Heart right ventricle (tissue), 16 donors: Measurements from ENCODE around the gene TRIM14. TPM values are rescaled to one million over a fixed set of nuclear protein-coding genes. Genes with fewer than 3 reads are reported as not detected.
A peak's percentile ranks its signal among the peaks of the same experiment; 100 is the strongest.
"Not testable (repeated sequence)": the region's sequence is repeated elsewhere in the genome, so short reads cannot be mapped to it uniquely, and the experiment has no call there.

Experiments used
- ATAC-seq, 8 donors: fragments of 200-7000 bp; cut with Tn5 transposase; one replicate each; pipeline ENCODE4 v1.9.1; 2020; ENCODE audit warnings: mild to moderate bottlenecking in 8 of 8, moderate library complexity in 8 of 8, moderate number of reproducible peaks in 1 of 8
- DNase-seq, 2 donors: peaks; one replicate each; pipeline ENCODE4 v3.0.0-alpha.2; 2020
- H3K27ac ChIP-seq, 10 donors: fragments of 200-600 bp; sonication (generic) in 2 of 10; one replicate each; pipeline versions ENCODE4 v1.5.0 to v1.8.0; 2020 to 2022; ENCODE audit warnings: mild to moderate bottlenecking in 3 of 10
- H3K27me3 ChIP-seq, 7 donors: fragments of 200-600 bp; one replicate each; pipeline ENCODE4 v1.8.0; 2021 to 2022; ENCODE audit warnings: mild to moderate bottlenecking in 2 of 7
- H3K36me3 ChIP-seq, 9 donors: fragments of 200-600 bp; sonication (generic) in 1 of 9; one replicate each; pipeline versions ENCODE4 v1.5.0 to v1.8.0; 2020 to 2022; ENCODE audit warnings: mild to moderate bottlenecking in 2 of 9
- H3K4me1 ChIP-seq, 9 donors: fragments of 200-600 bp; sonication (generic) in 1 of 9; one replicate each; pipeline versions ENCODE4 v1.5.0 to v1.8.0; 2020 to 2022; ENCODE audit warnings: mild to moderate bottlenecking in 4 of 9
- H3K4me3 ChIP-seq, 10 donors: fragments of 200-600 bp; sonication (generic) in 2 of 10; one replicate each; pipeline versions ENCODE4 v1.5.0 to v1.8.0; 2020 to 2022; ENCODE audit warnings: mild to moderate bottlenecking in 7 of 10, moderate library complexity in 2 of 10
- H3K9me3 ChIP-seq, 11 donors: fragments of 200-600 bp in 10 of 11; sonication (generic) in 2 of 11; one replicate each; pipeline versions ENCODE4 v1.5.0 to v1.8.0; 2013 to 2022; ENCODE audit warnings: mild to moderate bottlenecking in 2 of 11, control low read depth in 1 of 11, moderate library complexity in 1 of 11
- WGBS, 2 donors: extraction: QIAGEN DNeasy Blood & Tissue Kit; methylation state at CpG; one replicate each; pipeline ENCODE4 v1.1.7; 2013; ENCODE audit warnings: inconsistent platforms in 1 of 2; 5-methylcytosine and 5-hydroxymethylcytosine counted together
- intact Hi-C, 10 donors: fragments of 100-400 bp; cut with DNase I; formaldehyde crosslinking; loops; one replicate each; pipeline versions ENCODE4 v1.11.1 to v1.14.2; 2022
- polyA plus RNA-seq, 2 donors: library from polyadenylated mRNA; stranded (reverse); fragments of 200-250 nt; gene quantifications; one replicate each; pipeline ENCODE4 v1.2.3, GENCODE V29; 2013
- total RNA-seq, 10 donors: library from RNA; stranded (reverse); fragmentation: NEBNext Ultra II Directional in 3 of 10; extraction: Animal tissue kit (Norgen Biotek cat#: 25700) in 3 of 10; gene quantifications; one replicate each; pipeline versions ENCODE4 v1.2.1 to v1.2.4, GENCODE V29; 2021 to 2023
- TF ChIP-seq, protein P1 (sequence below), 9 donors: fragments of 200-600 bp; sonication (generic) in 2 of 9; IDR thresholded peaks; one replicate each; pipeline versions ENCODE4 v1.5.0 to v1.8.0; 2021 to 2022; ENCODE audit warnings: antibody characterized with exemption in 9 of 9, mild to moderate bottlenecking in 5 of 9, moderate library complexity in 1 of 9
- donor health status: Arrhythmogenic right ventricular cardiomyopathy.
- donor health status: ischemic (EF 13 %, LVEDD 7.1; RV severe dilation, severe dysfunction).
- donor health status: healthy with polysubstance abuse.
- donor health status: DM: no; HTN: yes; CAD: no.
- donor health status: DM: no; HTN: no; CAD: no.
- donor health status: ischemic (EF 25% LVEDD 6.9; RV normal size, moderate dysfunction).
- donor health status: ischemic (EF 25% LVEDD 5.7; RV mildly dilated, moderate dysfunction).
- donor health status: healthy.
- donor health status: DM: yes; HTN: yes; CAD: no.
- donor health status: Ischemic cardiomyopathy.
- donor health status: ischemic (EF 35%, LVEDD 5.7; RV mildly dilated, moderate dysfunction).
- donor health status: nonischemic (EF 11% LVEDD 7.7; RV severe dilation, severe dysfunction).
- donor health status: DM: yes; HTN: yes; CAD: no.
- donor health status: PGD.
- donor health status: ischemic (EF 29% LVEDD 5.4; RV normal size, mild dysfunction).
- donor health status: nonischemic (EF 23%, LVEDD 6.1; RV moderate dilation, normal function).

The TRIM14 gene
- total and polyA plus RNA-seq, 12 donors: 0.47 to 11.2 (median 1.6) TPM

- TF ChIP-seq, protein P1, sequence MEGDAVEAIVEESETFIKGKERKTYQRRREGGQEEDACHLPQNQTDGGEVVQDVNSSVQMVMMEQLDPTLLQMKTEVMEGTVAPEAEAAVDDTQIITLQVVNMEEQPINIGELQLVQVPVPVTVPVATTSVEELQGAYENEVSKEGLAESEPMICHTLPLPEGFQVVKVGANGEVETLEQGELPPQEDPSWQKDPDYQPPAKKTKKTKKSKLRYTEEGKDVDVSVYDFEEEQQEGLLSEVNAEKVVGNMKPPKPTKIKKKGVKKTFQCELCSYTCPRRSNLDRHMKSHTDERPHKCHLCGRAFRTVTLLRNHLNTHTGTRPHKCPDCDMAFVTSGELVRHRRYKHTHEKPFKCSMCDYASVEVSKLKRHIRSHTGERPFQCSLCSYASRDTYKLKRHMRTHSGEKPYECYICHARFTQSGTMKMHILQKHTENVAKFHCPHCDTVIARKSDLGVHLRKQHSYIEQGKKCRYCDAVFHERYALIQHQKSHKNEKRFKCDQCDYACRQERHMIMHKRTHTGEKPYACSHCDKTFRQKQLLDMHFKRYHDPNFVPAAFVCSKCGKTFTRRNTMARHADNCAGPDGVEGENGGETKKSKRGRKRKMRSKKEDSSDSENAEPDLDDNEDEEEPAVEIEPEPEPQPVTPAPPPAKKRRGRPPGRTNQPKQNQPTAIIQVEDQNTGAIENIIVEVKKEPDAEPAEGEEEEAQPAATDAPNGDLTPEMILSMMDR (IDR thresholded peaks at IDR 0.05): no peak
- 99 to 100% methylated on average over 1 of the region's 1 CpG for WGBS, 2 donors
- peaks cover 0 to 89% (median 27%) of the 10 kb centered on the region in 9 donors for H3K36me3 ChIP-seq
Observed at GRCh38 chr9:98080326-98080725, 38.7 kb downstream of the TRIM14 start.

GRCh38 chr9:98078895-98079294 is 40.1 kb downstream of the TRIM14 start:
- intact Hi-C loops: loop anchor here in 5 of 10 donors (5.0 to 10.0 kb wide), 4 partner anchors 116 to 186 kb away; partner anchors contain the start of gene CORO2A (in 1 of the 5)
- Histone ChIP-seq H3K4me1 (peaks cover 0 to 49% (median 9%) of the 10 kb centered on the region in 9 donors), H3K9me3 (no peaks in the 10 kb centered on the region), H3K27me3 (no peaks in the 10 kb centered on the region), H3K27ac (no peak overlapping the region), H3K4me3 (no peak overlapping the region), H3K36me3 (peaks cover 0 to 74% (median 27%) of the 10 kb centered on the region in 9 donors)
- 84 to 90% methylated on average over 5 of the region's 5 CpGs for WGBS, 2 donors
- TF ChIP-seq, protein P1 (IDR thresholded peaks at IDR 0.05): no peak
- DNase-seq (no peak), ATAC-seq (no peak)

More at GRCh38 chr9:98080326-98080725, 38.7 kb downstream of the TRIM14 start:
- Histone ChIP-seq H3K27ac (no peak overlapping the region), H3K4me3 (no peak overlapping the region), H3K9me3 (no peaks in the 10 kb centered on the region), H3K27me3 (no peaks in the 10 kb centered on the region), H3K4me1 (peaks cover 0 to 35% (median 0%) of the 10 kb centered on the region in 9 donors)
- no peak for ATAC-seq
- intact Hi-C loops: no loop called here
- no peak for DNase-seq

DNA sequence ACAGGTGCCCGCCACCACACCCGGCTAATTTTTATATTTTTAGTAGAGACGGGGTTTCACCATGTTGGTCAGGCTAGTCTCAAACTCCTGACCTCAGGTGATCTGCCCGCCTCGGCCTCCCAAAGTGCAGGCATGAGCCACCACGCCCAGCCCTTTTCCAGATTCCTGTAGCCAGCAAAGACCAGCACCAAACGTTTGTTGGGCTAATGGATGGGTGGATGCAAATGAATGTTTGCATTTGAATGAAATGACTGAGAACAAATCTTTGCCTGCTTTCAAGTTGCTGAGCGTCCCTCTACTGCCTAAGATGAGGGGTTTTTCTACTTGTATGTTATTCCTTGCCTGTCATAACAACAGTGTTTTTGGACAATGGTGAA is 42.5 kb downstream of the TRIM14 start:
- not testable (repeated sequence) for DNase-seq, ATAC-seq, H3K4me3 ChIP-seq, H3K9me3 ChIP-seq, H3K27me3 ChIP-seq
- Histone ChIP-seq H3K4me1 (peaks cover 0 to 32% (median 9%) of the 10 kb centered on the region in 9 donors), H3K27ac (peak overlapping the region in 1 of 10 donors; percentile 76), H3K36me3 (peaks cover 0 to 54% (median 11%) of the 10 kb centered on the region in 9 donors)
- intact Hi-C loops: loop anchor here in 5 of 10 donors (5.0 to 10.0 kb wide), 4 partner anchors 118 to 188 kb away; partner anchors contain the start of gene CORO2A (in 1 of the 5)
- WGBS, 2 donors: 88 to 91% methylated on average over 8 of the region's 8 CpGs

GRCh38 chr9:98075332-98075805 is 43.7 kb downstream of the TRIM14 start:
- no peak for DNase-seq
- peak in 6 of 8 donors; percentile 42 to 66 (median 49) for ATAC-seq
- 49 to 57% methylated on average over 6 of the region's 6 CpGs for whole genome bisulfite sequencing, 2 donors
- H3K27me3 ChIP-seq: no peaks in the 10 kb centered on the region
- TF ChIP-seq, protein P1 (IDR thresholded peaks at IDR 0.05): no peak
- H3K27ac ChIP-seq: peak overlapping the region in 1 of 10 donors; percentile 76
- H3K36me3 ChIP-seq: peaks cover 0 to 52% (median 9%) of the 10 kb centered on the region in 9 donors
- peaks cover 0 to 24% (median 9%) of the 10 kb centered on the region in 9 donors for H3K4me1 ChIP-seq
- intact Hi-C loops: loop anchor here in 6 of 10 donors (2.0 to 10.0 kb wide), 5 partner anchors 119 to 189 kb away; partner anchors contain the start of gene CORO2A (in 1 of the 6)
- no peak overlapping the region for H3K4me3 ChIP-seq
- H3K9me3 ChIP-seq: no peaks in the 10 kb centered on the region
